CD4-positive, alpha-beta T cell (primary cell): ENCODE measurements around the gene EFEMP1. TPM values are rescaled to one million over a fixed set of nuclear protein-coding genes. Genes with fewer than 3 reads are reported as not detected.

Source experiments
- ATAC-seq: fragments of 200-7000 bp; cut with Tn5 transposase; one replicate; pipeline ENCODE4 v1.10.0; 2022; ENCODE audit warnings: mild to moderate bottlenecking; ENCODE audit not compliant: poor library complexity
- CTCF ChIA-PET: fragments of 350-600 bp; sonication (Branson Sonifier 250); formaldehyde crosslinking; loops from one replicate; lab custom pipeline; 2021; ENCODE audit warnings: antibody characterized with exemption, inconsistent platforms; lab: Charles Lee
- POLR2A ChIA-PET: fragments of 350-600 bp; sonication (Branson Sonifier 250); formaldehyde crosslinking; loops from one replicate; lab custom pipeline; 2021; ENCODE audit warnings: antibody characterized with exemption, inconsistent platforms; lab: Charles Lee
- DNase-seq, 14 experiments: peaks; one replicate each; pipeline ENCODE4 v3.0.0-alpha.2; 2013 to 2020; ENCODE audit warnings: mixed read lengths in 2 of 14
- H3K27ac ChIP-seq, 2 donors: one replicate each; pipeline versions ENCODE4 v1.5.1 to v1.7.0; 2013; ENCODE audit warnings: low read length in 2 of 2, low read depth in 1 of 2, mild to moderate bottlenecking in 1 of 2
- H3K27me3 ChIP-seq, 2 experiments: 1 replicate in 1 of 2; 2 replicates in 1 of 2; pipeline versions ENCODE4 v1.6.1 to v1.7.0; 2013; ENCODE audit warnings: low read length in 2 of 2, control low read depth in 1 of 2, mild to moderate bottlenecking in 1 of 2, moderate library complexity in 1 of 2; ENCODE audit not compliant: insufficient read depth in 2 of 2, control insufficient read depth in 1 of 2
- H3K36me3 ChIP-seq: one replicate; pipeline ENCODE4 v1.6.1; 2013; ENCODE audit warnings: low read length, control low read depth; ENCODE audit not compliant: insufficient read depth
- H3K4me1 ChIP-seq: one replicate; pipeline ENCODE4 v1.6.1; 2013; ENCODE audit warnings: low read length, control low read depth; ENCODE audit not compliant: insufficient read depth
- H3K4me3 ChIP-seq: one replicate; pipeline ENCODE4 v1.5.1; 2013; ENCODE audit warnings: mild to moderate bottlenecking, low read length, moderate library complexity
- H3K9me3 ChIP-seq, 2 experiments: 1 replicate in 1 of 2; 2 replicates in 1 of 2; pipeline versions ENCODE4 v1.6.1 to v1.7.0; 2013; ENCODE audit warnings: low read length in 2 of 2, mild to moderate bottlenecking in 2 of 2, control low read depth in 1 of 2, moderate library complexity in 1 of 2; ENCODE audit not compliant: control insufficient read depth in 1 of 2, insufficient read depth in 1 of 2
- H3K27ac Mint-ChIP-seq: one replicate; pipeline ENCODE4 v1.8.0; 2020; ENCODE audit warnings: mixed read lengths
- H3K27me3 Mint-ChIP-seq: one replicate; pipeline ENCODE4 v1.8.0; 2021; ENCODE audit warnings: mixed read lengths
- H3K36me3 Mint-ChIP-seq: one replicate; pipeline ENCODE4 v1.8.0; 2021; ENCODE audit warnings: low read depth, mixed read lengths
- H3K4me1 Mint-ChIP-seq: one replicate; pipeline ENCODE4 v1.8.0; 2021; ENCODE audit warnings: low read depth, mixed read lengths
- H3K4me3 Mint-ChIP-seq: one replicate; pipeline ENCODE4 v1.8.0; 2020; ENCODE audit warnings: mild to moderate bottlenecking, mixed read lengths
- H3K9me3 Mint-ChIP-seq: one replicate; pipeline ENCODE4 v1.8.0; 2020; ENCODE audit warnings: mixed read lengths
- intact Hi-C, 2 experiments: fragments of 100-400 bp; cut with DNase I in 1 of 2; cut with micrococcal nuclease in 1 of 2; formaldehyde crosslinking; loops; one replicate each; pipeline versions ENCODE4 v1.15.1 to v1.9.0; 2023 to 2025; cut with DNase I, micrococcal nuclease
- polyA plus RNA-seq, 2 donors: library from polyadenylated mRNA; unstranded; fragments of 120-200 nt; gene quantifications; one replicate each; pipeline ENCODE4 v1.2.1, GENCODE V29; 2013
- total RNA-seq, 174 experiments: library from RNA in 2 of 174; stranded (reverse) in 2 of 174; gene quantifications; one replicate each; pipeline ENCODE4 v1.2.3 and lab custom pipeline; 2021 to 2026
- TF ChIP-seq, protein P1 (sequence below): fragments of 200-600 bp; IDR thresholded peaks from one replicate; pipeline ENCODE4 v1.8.0; 2022; ENCODE audit warnings: antibody characterized with exemption, mild to moderate bottlenecking

The EFEMP1 gene, protein sequence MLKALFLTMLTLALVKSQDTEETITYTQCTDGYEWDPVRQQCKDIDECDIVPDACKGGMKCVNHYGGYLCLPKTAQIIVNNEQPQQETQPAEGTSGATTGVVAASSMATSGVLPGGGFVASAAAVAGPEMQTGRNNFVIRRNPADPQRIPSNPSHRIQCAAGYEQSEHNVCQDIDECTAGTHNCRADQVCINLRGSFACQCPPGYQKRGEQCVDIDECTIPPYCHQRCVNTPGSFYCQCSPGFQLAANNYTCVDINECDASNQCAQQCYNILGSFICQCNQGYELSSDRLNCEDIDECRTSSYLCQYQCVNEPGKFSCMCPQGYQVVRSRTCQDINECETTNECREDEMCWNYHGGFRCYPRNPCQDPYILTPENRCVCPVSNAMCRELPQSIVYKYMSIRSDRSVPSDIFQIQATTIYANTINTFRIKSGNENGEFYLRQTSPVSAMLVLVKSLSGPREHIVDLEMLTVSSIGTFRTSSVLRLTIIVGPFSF
- total RNA-seq (not detected), total RNA-seq (lab: John Stamatoyannopoulos, UW) (0 to 0.08 (median 0) reads per million in 172 experiments)
- polyA plus RNA-seq (2013, experiment 1 of 2): not detected
- polyA plus RNA-seq (2013, experiment 2 of 2): 0.95 TPM

DNA sequence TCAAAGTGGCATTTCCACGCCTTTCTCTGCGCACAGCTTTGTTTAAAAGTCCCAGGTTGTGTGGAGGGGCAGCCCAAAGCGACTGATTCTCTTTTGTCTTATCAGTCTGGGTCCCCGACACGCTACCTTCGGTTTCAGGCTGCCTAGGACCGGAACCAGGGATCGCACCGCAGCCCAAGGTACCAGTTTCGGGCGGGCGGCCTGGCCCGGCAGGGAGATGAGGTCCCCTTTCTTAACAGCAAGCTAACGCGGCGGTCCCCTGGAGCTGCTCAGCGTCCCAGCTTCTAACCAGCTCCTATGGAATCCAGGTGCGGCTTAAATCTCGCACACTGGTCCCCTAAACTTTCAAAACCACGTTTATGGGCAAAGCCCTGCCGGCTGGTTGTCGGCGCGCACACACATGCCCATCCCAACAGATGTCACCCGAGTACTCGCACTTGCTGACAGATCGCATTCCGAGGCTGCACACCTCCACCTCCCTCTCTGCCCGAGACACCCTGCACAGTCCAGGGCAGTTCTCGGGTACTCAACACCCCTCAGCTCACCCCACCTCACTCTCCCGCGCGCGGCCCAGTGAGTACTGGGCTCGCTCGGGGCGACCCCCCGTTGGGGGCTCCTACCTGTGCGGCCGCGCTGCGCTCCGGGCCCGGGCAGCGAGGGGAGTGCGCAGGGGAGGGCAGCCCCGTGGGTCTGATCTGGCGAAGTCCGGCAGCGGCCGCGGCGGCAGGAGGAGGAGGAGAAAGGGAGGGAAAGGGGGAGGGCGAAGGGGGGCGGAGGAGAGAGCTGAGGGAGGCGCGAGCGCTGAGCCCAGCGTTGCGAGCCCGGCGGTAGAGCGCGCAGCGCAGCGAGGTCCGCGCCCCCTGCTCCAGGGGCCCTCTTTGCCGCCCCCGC lies at the start of gene EFEMP1:
EFEMP1 (minus strand) TSS at position 692 of the 891 bp plus-strand sequence. CDS start 1,342 bp downstream, outside the sequence.
- peaks cover 24 to 26% of the 10 kb centered on the region in 2 experiments for H3K27me3 ChIP-seq
- H3K9me3 ChIP-seq: peaks cover 0 to 5% of the 10 kb centered on the region in 2 experiments
- H3K4me3 ChIP-seq: no peak within 1 kb of the TSS
- H3K36me3 ChIP-seq: no peaks in the 10 kb centered on the region
- DNase-seq: no peak
- H3K27ac Mint-ChIP-seq: no peak within 1 kb of the TSS
- intact Hi-C loops: no loop called here
- POLR2A ChIA-PET: no interaction called here
- H3K4me3 Mint-ChIP-seq: no peak within 1 kb of the TSS
- H3K9me3 Mint-ChIP-seq: no peaks in the 10 kb centered on the region
- no peak for ATAC-seq
- H3K27ac ChIP-seq: no peak within 1 kb of the TSS
- H3K4me1 ChIP-seq: no peaks in the 10 kb centered on the region
- CTCF ChIA-PET: no interaction called here
- H3K27me3 Mint-ChIP-seq: peaks cover 50% of the 10 kb centered on the region
- H3K4me1 Mint-ChIP-seq: no peaks in the 10 kb centered on the region
- no peaks in the 10 kb centered on the region for H3K36me3 Mint-ChIP-seq
- TF ChIP-seq, protein P1, sequence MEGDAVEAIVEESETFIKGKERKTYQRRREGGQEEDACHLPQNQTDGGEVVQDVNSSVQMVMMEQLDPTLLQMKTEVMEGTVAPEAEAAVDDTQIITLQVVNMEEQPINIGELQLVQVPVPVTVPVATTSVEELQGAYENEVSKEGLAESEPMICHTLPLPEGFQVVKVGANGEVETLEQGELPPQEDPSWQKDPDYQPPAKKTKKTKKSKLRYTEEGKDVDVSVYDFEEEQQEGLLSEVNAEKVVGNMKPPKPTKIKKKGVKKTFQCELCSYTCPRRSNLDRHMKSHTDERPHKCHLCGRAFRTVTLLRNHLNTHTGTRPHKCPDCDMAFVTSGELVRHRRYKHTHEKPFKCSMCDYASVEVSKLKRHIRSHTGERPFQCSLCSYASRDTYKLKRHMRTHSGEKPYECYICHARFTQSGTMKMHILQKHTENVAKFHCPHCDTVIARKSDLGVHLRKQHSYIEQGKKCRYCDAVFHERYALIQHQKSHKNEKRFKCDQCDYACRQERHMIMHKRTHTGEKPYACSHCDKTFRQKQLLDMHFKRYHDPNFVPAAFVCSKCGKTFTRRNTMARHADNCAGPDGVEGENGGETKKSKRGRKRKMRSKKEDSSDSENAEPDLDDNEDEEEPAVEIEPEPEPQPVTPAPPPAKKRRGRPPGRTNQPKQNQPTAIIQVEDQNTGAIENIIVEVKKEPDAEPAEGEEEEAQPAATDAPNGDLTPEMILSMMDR: no peak

DNA sequence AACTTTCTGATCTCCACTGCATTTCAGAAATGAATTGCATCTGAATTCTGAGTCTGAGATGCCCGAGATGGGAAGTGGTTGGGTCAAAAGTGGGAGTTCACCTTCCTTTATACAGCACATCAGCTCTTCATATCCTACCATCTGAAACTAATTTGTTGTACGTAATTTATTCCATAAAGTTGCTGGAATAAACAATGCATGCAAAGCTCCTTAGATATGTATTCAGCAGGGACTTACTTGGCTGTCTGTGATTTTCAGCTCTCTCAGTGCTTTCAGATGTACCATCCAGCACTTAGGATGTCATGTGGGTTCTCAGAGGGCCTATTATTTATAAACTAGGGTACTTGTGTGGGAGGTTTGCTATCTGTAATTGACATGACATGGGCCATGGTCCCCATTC lies 46.9 kb upstream of the EFEMP1 start:
- Mint-ChIP-seq H3K4me3 (no peak overlapping the region), H3K27ac (no peak overlapping the region), H3K9me3 (no peaks in the 10 kb centered on the region), H3K4me1 (no peaks in the 10 kb centered on the region), H3K27me3 (peaks cover 4% of the 10 kb centered on the region), H3K36me3 (no peaks in the 10 kb centered on the region)
- ChIA-PET POLR2A (no interaction called here), CTCF (no interaction called here)
- H3K9me3 ChIP-seq: no peaks in the 10 kb centered on the region
- TF ChIP-seq, protein P1: no peak
- H3K36me3 ChIP-seq: no peaks in the 10 kb centered on the region
- H3K4me1 ChIP-seq: no peaks in the 10 kb centered on the region
- no peaks in the 10 kb centered on the region for H3K27me3 ChIP-seq
- ATAC-seq (no peak), DNase-seq (no peak)
- H3K4me3 ChIP-seq: no peak overlapping the region
- intact Hi-C loops: no loop called here
- H3K27ac ChIP-seq: no peak overlapping the region

DNA sequence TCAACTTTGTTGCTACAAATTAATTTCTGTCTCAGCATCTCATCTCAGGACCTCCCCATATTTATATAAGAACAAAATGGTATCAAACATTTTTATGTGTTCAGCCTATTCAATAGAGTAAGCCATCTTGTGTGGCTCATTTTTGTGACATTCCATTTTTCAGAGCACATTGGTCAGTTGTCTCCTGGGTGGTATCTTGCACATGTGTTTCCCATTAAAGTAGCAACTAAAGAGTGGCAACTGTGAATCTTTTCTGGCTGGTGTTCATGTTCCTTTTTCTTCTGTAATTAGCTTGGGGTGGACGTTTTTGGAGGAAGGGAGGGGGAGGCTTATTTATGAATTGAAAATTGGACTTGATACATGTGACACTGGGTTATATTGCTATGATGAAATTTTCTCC lies 45.4 kb upstream of the EFEMP1 start:
- DNase-seq (no peak), ATAC-seq (no peak)
- H3K4me3 Mint-ChIP-seq: no peak overlapping the region
- no peaks in the 10 kb centered on the region for H3K27me3 Mint-ChIP-seq
- H3K4me3 ChIP-seq: no peak overlapping the region
- ChIA-PET CTCF (no interaction called here), POLR2A (no interaction called here)
- no peak overlapping the region for H3K27ac Mint-ChIP-seq
- no peaks in the 10 kb centered on the region for H3K4me1 Mint-ChIP-seq
- TF ChIP-seq, protein P1: no peak
- H3K36me3 ChIP-seq: no peaks in the 10 kb centered on the region
- no peaks in the 10 kb centered on the region for H3K9me3 ChIP-seq
- H3K4me1 ChIP-seq: no peaks in the 10 kb centered on the region
- intact Hi-C loops: no loop called here
- no peaks in the 10 kb centered on the region for H3K36me3 Mint-ChIP-seq
- H3K27ac ChIP-seq: no peak overlapping the region
- no peaks in the 10 kb centered on the region for H3K27me3 ChIP-seq
- H3K9me3 Mint-ChIP-seq: no peaks in the 10 kb centered on the region
